ENCODE results near the gene RFX2.

DNA sequence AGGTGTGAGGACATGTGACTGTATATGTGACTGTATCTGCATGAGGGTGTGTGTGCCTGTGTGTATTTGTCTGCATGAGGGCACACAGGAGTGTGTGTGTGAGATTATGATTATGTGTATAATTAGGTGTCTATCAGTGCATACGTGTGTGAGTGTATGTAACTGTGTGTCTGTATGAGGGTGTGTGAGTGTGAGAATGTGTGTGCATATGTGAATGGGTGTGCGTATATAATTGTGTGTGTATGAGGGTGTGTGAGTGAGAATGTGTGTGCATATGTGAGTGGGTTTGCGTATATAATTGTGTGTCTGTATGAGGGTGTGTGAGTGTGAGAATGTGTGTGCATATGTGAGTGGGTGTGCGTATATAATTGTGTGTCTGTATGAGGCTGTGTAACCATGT, 22.2 kb upstream of the RFX2 start:
- TF ChIP-seq, protein P1, sequence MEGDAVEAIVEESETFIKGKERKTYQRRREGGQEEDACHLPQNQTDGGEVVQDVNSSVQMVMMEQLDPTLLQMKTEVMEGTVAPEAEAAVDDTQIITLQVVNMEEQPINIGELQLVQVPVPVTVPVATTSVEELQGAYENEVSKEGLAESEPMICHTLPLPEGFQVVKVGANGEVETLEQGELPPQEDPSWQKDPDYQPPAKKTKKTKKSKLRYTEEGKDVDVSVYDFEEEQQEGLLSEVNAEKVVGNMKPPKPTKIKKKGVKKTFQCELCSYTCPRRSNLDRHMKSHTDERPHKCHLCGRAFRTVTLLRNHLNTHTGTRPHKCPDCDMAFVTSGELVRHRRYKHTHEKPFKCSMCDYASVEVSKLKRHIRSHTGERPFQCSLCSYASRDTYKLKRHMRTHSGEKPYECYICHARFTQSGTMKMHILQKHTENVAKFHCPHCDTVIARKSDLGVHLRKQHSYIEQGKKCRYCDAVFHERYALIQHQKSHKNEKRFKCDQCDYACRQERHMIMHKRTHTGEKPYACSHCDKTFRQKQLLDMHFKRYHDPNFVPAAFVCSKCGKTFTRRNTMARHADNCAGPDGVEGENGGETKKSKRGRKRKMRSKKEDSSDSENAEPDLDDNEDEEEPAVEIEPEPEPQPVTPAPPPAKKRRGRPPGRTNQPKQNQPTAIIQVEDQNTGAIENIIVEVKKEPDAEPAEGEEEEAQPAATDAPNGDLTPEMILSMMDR (IDR thresholded peaks at IDR 0.05; ENCODE audit: poor library complexity): no peak
- TF ChIP-seq EZH2phosphoT487 (IDR thresholded peaks at IDR 0.05; ENCODE audit: low read depth, severe bottlenecking, unreplicated experiment) (no peak), EZH2 (IDR thresholded peaks at IDR 0.05; ENCODE audit: borderline replicate concordance) (no peak)
